Esophagus muscularis mucosa (tissue), 4 donors: ENCODE results near the gene PBLD. TPM values are rescaled to one million over a fixed set of nuclear protein-coding genes. Genes with fewer than 3 reads are reported as not detected.

Source experiments
- DNase-seq: peaks from one replicate; pipeline ENCODE4 v3.0.0-alpha.2; 2017; ENCODE audit errors: extremely low spot score
- H3K27ac ChIP-seq, 4 donors: fragments of 200-600 bp; sonication (generic); replicated peaks in 1 of 4; 1 replicate in 3 of 4; 2 replicates in 1 of 4; pipeline ENCODE4 v1.5.1; 2016 to 2019; ENCODE audit warnings: mild to moderate bottlenecking in 1 of 4
- H3K27me3 ChIP-seq, 4 donors: fragments of 200-600 bp; sonication (generic); one replicate each; pipeline versions ENCODE4 v1.5.1 to v1.6.0; 2016 to 2019
- H3K36me3 ChIP-seq, 4 donors: fragments of 200-600 bp; sonication (generic); one replicate each; pipeline ENCODE4 v1.5.1; 2016 to 2019
- H3K4me1 ChIP-seq, 4 donors: fragments of 200-600 bp; sonication (generic); one replicate each; pipeline ENCODE4 v1.5.1; 2016 to 2019
- H3K4me3 ChIP-seq, 4 donors: fragments of 200-600 bp; sonication (generic); 1 replicate in 2 of 4; 2 replicates in 2 of 4; pipeline ENCODE4 v1.5.1; 2016 to 2019; ENCODE audit warnings: mild to moderate bottlenecking in 4 of 4, moderate library complexity in 1 of 4
- H3K9me3 ChIP-seq, 4 donors: fragments of 200-600 bp; sonication (generic); 1 replicate in 3 of 4; 2 replicates in 1 of 4; pipeline ENCODE4 v1.5.1; 2016 to 2019
- EP300 ChIP-seq: sonication (generic); formaldehyde crosslinking; IDR thresholded peaks from one replicate; pipeline ENCODE4 v1.6.1; 2017; ENCODE audit warnings: antibody characterized with exemption
- POLR2A ChIP-seq: fragments of 450-650 bp; IDR thresholded peaks from one replicate; pipeline ENCODE4 v1.6.1; 2017; ENCODE audit warnings: antibody characterized with exemption, moderate library complexity, mild to moderate bottlenecking, low read depth
- POLR2AphosphoS5 ChIP-seq, 2 donors: sonication (generic); formaldehyde crosslinking; IDR thresholded peaks; one replicate each; pipeline ENCODE4 v1.6.1; 2017; ENCODE audit warnings: antibody characterized with exemption in 2 of 2
- WGBS: methylation state at CpG from one replicate; pipeline ENCODE4 v1.1.5; 2018; 5-methylcytosine and 5-hydroxymethylcytosine counted together
- intact Hi-C: fragments of 100-400 bp; cut with DNase I; formaldehyde crosslinking; loops from one replicate; pipeline ENCODE4 v1.15.1; 2023
- total RNA-seq, 4 donors: library from RNA; depleted of rRNA; stranded (reverse); fragments of >200 nt; gene quantifications; one replicate each; pipeline versions ENCODE4 v1.1.0 to v1.2.1, GENCODE V29; 2016
- TF ChIP-seq, protein P1 (sequence below), 3 experiments: fragments of 200-600 bp in 2 of 3; fragments of 450-650 bp in 1 of 3; sonication (generic) in 2 of 3; IDR thresholded peaks; one replicate each; pipeline ENCODE4 v1.5.1; 2017 to 2019; ENCODE audit warnings: antibody characterized with exemption in 3 of 3, mild to moderate bottlenecking in 2 of 3, moderate library complexity in 1 of 3

Gene PBLD
- total RNA-seq, 4 donors from 2014 or later: 6.6 to 9.1 (median 7.4) TPM

DNA sequence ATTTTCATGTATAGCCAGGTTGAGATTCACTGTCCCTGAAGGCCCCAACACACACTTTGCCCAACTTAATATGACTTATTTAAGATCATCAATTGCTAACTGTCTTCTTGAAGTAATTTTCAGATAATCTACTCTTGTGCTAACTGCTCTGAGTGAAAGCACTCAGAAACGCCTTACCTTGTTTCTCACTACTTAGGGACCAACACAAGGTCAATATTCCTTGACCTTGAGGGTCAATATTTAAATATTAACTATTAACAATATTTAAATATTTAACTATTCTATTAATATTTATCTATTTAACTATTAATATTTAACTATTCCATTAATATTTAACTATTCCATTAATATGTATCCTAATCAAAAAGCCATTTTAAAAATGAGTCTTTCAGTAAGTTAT is 26.9 kb downstream of the PBLD start:
- 0% methylated on average over 1 of the region's 1 CpG for whole genome bisulfite sequencing
- Histone ChIP-seq H3K4me3 (no peak overlapping the region), H3K27ac (no peak overlapping the region), H3K4me1 (peaks cover 3 to 11% (median 8%) of the 10 kb centered on the region in 4 donors), H3K27me3 (no peaks in the 10 kb centered on the region), H3K9me3 (no peaks in the 10 kb centered on the region), H3K36me3 (no peaks in the 10 kb centered on the region)
- TF ChIP-seq, protein P1, sequence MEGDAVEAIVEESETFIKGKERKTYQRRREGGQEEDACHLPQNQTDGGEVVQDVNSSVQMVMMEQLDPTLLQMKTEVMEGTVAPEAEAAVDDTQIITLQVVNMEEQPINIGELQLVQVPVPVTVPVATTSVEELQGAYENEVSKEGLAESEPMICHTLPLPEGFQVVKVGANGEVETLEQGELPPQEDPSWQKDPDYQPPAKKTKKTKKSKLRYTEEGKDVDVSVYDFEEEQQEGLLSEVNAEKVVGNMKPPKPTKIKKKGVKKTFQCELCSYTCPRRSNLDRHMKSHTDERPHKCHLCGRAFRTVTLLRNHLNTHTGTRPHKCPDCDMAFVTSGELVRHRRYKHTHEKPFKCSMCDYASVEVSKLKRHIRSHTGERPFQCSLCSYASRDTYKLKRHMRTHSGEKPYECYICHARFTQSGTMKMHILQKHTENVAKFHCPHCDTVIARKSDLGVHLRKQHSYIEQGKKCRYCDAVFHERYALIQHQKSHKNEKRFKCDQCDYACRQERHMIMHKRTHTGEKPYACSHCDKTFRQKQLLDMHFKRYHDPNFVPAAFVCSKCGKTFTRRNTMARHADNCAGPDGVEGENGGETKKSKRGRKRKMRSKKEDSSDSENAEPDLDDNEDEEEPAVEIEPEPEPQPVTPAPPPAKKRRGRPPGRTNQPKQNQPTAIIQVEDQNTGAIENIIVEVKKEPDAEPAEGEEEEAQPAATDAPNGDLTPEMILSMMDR (IDR thresholded peaks at IDR 0.05): no peak
- TF ChIP-seq EP300 (no peak), POLR2AphosphoS5 (IDR thresholded peaks at IDR 0.05) (no peak), POLR2A (no peak)
- intact Hi-C loops: no loop called here
- DNase-seq: no peak

DNA sequence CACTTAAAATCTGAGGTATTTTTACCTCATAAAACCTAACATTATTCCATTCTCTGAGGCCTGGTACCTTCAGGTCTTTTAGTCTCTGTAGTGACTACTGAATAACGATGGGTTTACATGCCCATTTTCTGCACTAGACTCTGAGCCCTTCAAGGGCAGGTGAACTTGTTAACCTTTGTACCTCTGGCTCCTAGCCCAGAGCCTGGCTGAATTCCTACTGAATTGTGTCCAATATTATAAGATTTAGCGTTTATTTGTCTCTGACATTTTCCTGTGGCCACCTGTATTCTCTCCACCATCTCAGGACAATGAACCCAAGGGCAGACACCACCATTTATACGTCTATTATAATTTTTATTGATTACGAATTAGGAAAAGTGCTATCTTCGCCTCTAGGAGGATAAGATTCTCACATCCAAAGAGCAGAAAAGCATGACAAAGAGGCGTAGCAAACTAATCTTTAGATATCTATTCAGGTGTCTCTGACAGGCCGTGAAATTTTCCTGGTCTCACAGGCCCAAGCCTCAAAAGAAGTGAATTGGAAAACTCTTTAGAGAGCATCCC is 28.8 kb downstream of the PBLD start:
- DNase-seq: no peak
- H3K27ac ChIP-seq: no peak overlapping the region
- TF ChIP-seq POLR2AphosphoS5 (IDR thresholded peaks at IDR 0.05) (no peak), EP300 (no peak), POLR2A (no peak)
- no peak overlapping the region for H3K4me3 ChIP-seq
- H3K4me1 ChIP-seq: peaks cover 3 to 11% (median 8%) of the 10 kb centered on the region in 4 donors
- no peaks in the 10 kb centered on the region for H3K36me3 ChIP-seq
- H3K27me3 ChIP-seq: no peaks in the 10 kb centered on the region
- intact Hi-C loops: loop anchor here (2.0 kb wide), 1 partner anchor 91 kb away; no protein-coding TSS in a partner anchor
- WGBS: 68% methylated on average over 7 of the region's 7 CpGs
- no peaks in the 10 kb centered on the region for H3K9me3 ChIP-seq

GRCh38 chr10:68302871-68303270 is 29.9 kb downstream of the PBLD start:
- Histone ChIP-seq H3K4me1 (peaks cover 3 to 11% (median 8%) of the 10 kb centered on the region in 4 donors), H3K36me3 (no peaks in the 10 kb centered on the region), H3K9me3 (no peaks in the 10 kb centered on the region), H3K27ac (no peak overlapping the region), H3K27me3 (no peaks in the 10 kb centered on the region), H3K4me3 (no peak overlapping the region)
- WGBS: 71% methylated on average over 5 of the region's 5 CpGs
- intact Hi-C loops: loop anchor here (2.0 kb wide), 1 partner anchor 90 kb away; no protein-coding TSS in a partner anchor
- TF ChIP-seq POLR2AphosphoS5 (IDR thresholded peaks at IDR 0.05): no peak
- no peak for DNase-seq

GRCh38 chr10:68302503-68302823 is 30.3 kb downstream of the PBLD start:
- 39% methylated on average over 2 of the region's 2 CpGs for WGBS
- intact Hi-C loops: loop anchor here (2.0 kb wide), 1 partner anchor 90 kb away; no protein-coding TSS in a partner anchor
- Histone ChIP-seq H3K27ac (no peak overlapping the region), H3K36me3 (no peaks in the 10 kb centered on the region), H3K4me3 (no peak overlapping the region), H3K4me1 (peaks cover 3 to 11% (median 8%) of the 10 kb centered on the region in 4 donors), H3K27me3 (no peaks in the 10 kb centered on the region), H3K9me3 (no peaks in the 10 kb centered on the region)
- DNase-seq: no peak
- TF ChIP-seq POLR2AphosphoS5 (IDR thresholded peaks at IDR 0.05): no peak
- TF ChIP-seq, protein P1 (IDR thresholded peaks at IDR 0.05): peak in 1 of 3 experiments; percentile 6

DNA sequence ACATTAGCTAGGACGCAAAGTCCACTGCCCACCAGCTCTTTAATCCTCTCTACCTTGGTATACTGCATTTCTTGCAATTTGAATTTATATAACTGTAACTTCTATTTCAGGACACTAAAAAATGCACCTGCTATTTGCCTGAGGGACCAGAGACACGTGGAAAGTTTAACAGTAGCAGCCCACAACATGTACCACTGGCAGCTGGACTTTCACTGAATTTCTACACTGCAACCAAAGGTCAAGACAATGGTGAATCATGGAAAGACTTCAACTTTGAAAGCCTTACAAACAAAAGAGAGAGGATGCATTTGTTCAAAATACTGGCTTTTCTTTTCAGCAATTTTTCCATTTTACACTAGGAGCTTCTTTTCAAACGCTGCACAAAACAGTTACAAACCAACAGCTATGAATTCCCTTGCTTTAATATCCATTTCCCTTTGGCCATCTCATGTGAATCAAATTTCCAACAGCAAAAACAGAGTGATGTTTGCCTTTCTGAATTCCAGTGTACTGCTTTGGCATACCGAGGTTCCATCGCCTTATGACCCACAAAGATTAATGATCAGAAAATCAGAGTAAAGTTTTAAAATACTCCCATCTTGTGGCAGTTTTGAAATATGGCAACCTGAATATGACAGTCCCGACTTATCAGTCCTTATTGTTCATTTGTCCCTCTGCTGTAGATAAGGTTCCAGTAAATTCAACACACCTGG is 30.8 kb downstream of the PBLD start:
- intact Hi-C loops: loop anchor here (2.0 kb wide), 1 partner anchor 89 kb away; no protein-coding TSS in a partner anchor
- DNase-seq: no peak
- no peaks in the 10 kb centered on the region for H3K9me3 ChIP-seq
- H3K4me3 ChIP-seq: no peak overlapping the region
- TF ChIP-seq EP300 (no peak), POLR2A (no peak), POLR2AphosphoS5 (IDR thresholded peaks at IDR 0.05) (no peak)
- TF ChIP-seq, protein P1 (IDR thresholded peaks at IDR 0.05): peak; percentile 52 to 60 (median 58)
- no peak overlapping the region for H3K27ac ChIP-seq
- H3K27me3 ChIP-seq: no peaks in the 10 kb centered on the region
- H3K36me3 ChIP-seq: no peaks in the 10 kb centered on the region
- 49% methylated on average over 6 of the region's 6 CpGs for WGBS
- H3K4me1 ChIP-seq: peaks cover 3 to 11% (median 8%) of the 10 kb centered on the region in 4 donors
